Ishikawa (cell line): ENCODE results near the gene BCKDHA.

Experiments
- CEBPB ChIP-seq: IDR thresholded peaks from 2 replicates; pipeline ENCODE4 v1.6.1; 2012
- CREB1 ChIP-seq: IDR thresholded peaks from 2 replicates; pipeline ENCODE4 v1.6.1; 2012; ENCODE audit warnings: low read depth
- EGR1 ChIP-seq: IDR thresholded peaks from 2 replicates; pipeline ENCODE4 v1.6.1; 2012
- EP300 ChIP-seq: IDR thresholded peaks from 2 replicates; pipeline ENCODE4 v1.6.1; 2012; ENCODE audit warnings: borderline replicate concordance
- FOXM1 ChIP-seq: IDR thresholded peaks from 2 replicates; pipeline ENCODE4 v1.6.1; 2012; ENCODE audit warnings: low read depth, borderline replicate concordance
- MAX ChIP-seq: IDR thresholded peaks from 2 replicates; pipeline ENCODE4 v1.6.1; 2012
- NFIC ChIP-seq: IDR thresholded peaks from 2 replicates; pipeline ENCODE4 v1.6.1; 2012
- RAD21 ChIP-seq: IDR thresholded peaks from 2 replicates; pipeline ENCODE4 v1.6.1; 2012; ENCODE audit warnings: low read depth
- REST ChIP-seq: IDR thresholded peaks from 2 replicates; pipeline ENCODE4 v1.6.1; 2012; ENCODE audit warnings: low read depth, mild to moderate bottlenecking
- TAF1 ChIP-seq: IDR thresholded peaks from 2 replicates; pipeline ENCODE4 v1.6.1; 2012; ENCODE audit warnings: low read depth, mild to moderate bottlenecking
- TCF12 ChIP-seq: IDR thresholded peaks from 2 replicates; pipeline ENCODE4 v1.6.1; 2012; ENCODE audit warnings: low read depth
- TEAD4 ChIP-seq: IDR thresholded peaks from 2 replicates; pipeline ENCODE4 v1.6.1; 2012
- USF1 ChIP-seq: IDR thresholded peaks from 2 replicates; pipeline ENCODE4 v1.6.1; 2012
- YY1 ChIP-seq: IDR thresholded peaks from 2 replicates; pipeline ENCODE4 v1.6.1; 2012; ENCODE audit warnings: low read depth
- ZBTB7A ChIP-seq: IDR thresholded peaks from 2 replicates; pipeline ENCODE4 v1.6.1; 2012; ENCODE audit warnings: low read depth

BCKDHA gene

GRCh38 chr19:41352609-41353465, 44.8 kb upstream of the BCKDHA start:
- TF ChIP-seq CREB1 (no peak), MAX (peak; percentile 22; the same call in 1 of the 2 replicates), RAD21 (no peak), TEAD4 (no peak), EP300 (no peak), USF1 (no peak), YY1 (0 out of 2 replicates have a peak, but pooled peaks have one; percentile 26), CEBPB (no peak), REST (no peak), ZBTB7A (no peak), TCF12 (no peak), NFIC (no peak), FOXM1 (no peak), TAF1 (no peak), EGR1 (no peak)

GRCh38 chr19:41353466-41354342, 43.9 kb upstream of the BCKDHA start, which contains the start of gene TGFB1:
Gene TGFB1 (minus strand): TSS chr19:41353922. CDS start chr19:41353044, 878 bp downstream.
- peak; percentile 83 for TF ChIP-seq ZBTB7A
- TF ChIP-seq EGR1, result peak; percentile 95
- no peak for TF ChIP-seq CEBPB
- TF ChIP-seq MAX, result peak; percentile 50
- TF ChIP-seq TCF12, result peak; percentile 22; the same call in 1 of the 2 replicates
- TF ChIP-seq RAD21, result peak; percentile 46; the same call in 1 of the 2 replicates

- no peak for TF ChIP-seq ZBTB7A
- TF ChIP-seq CREB1, result no peak
- TF ChIP-seq USF1, result no peak
- no peak for TF ChIP-seq CEBPB
- TF ChIP-seq REST, result no peak
- TF ChIP-seq YY1, result no peak
- no peak for TF ChIP-seq NFIC
- TF ChIP-seq TAF1, result no peak
- TF ChIP-seq EP300, result no peak
- no peak for TF ChIP-seq MAX
- TF ChIP-seq RAD21, result no peak
- TF ChIP-seq FOXM1, result no peak
- no peak for TF ChIP-seq TCF12
- TF ChIP-seq EGR1, result no peak
- no peak for TF ChIP-seq TEAD4
Observed at GRCh38 chr19:41354343-41354953, 43.2 kb upstream of the BCKDHA start.

GRCh38 chr19:41355035-41355434, 42.6 kb upstream of the BCKDHA start:
- TF ChIP-seq EP300, result no peak
- no peak for TF ChIP-seq NFIC
- TF ChIP-seq CREB1, result no peak
- no peak for TF ChIP-seq ZBTB7A
- TF ChIP-seq TEAD4, result no peak
- TF ChIP-seq YY1, result no peak
- no peak for TF ChIP-seq REST
- TF ChIP-seq USF1, result no peak
- no peak for TF ChIP-seq FOXM1
- no peak for TF ChIP-seq MAX
- TF ChIP-seq RAD21, result no peak
- no peak for TF ChIP-seq TCF12
- no peak for TF ChIP-seq TAF1
- TF ChIP-seq EGR1, result no peak
- no peak for TF ChIP-seq CEBPB
